HG03342 (cell line): ENCODE results near the gene ZFYVE28.
"Not testable (repeated sequence)": the region's sequence is repeated elsewhere in the genome, so short reads cannot be mapped to it uniquely, and the experiment has no call there.

Source experiments
- ATAC-seq: cut with Tn5 transposase; IDR thresholded peaks from one replicate; pipeline ENCODE4 v1.9.1; 2021; ENCODE audit warnings: mild to moderate bottlenecking, moderate library complexity; ENCODE audit not compliant: unreplicated experiment

ZFYVE28 gene

GRCh38 chr4:2446656-2447564, 28.5 kb upstream of the ZFYVE28 start:
- ATAC-seq = no peak

GRCh38 chr4:2445571-2445970, 27.1 kb upstream of the ZFYVE28 start:
- ATAC-seq = no peak

- ATAC-seq = no peak
These were observed 26.7 kb upstream of the ZFYVE28 start for GRCh38 chr4:2445130-2445529.

DNA sequence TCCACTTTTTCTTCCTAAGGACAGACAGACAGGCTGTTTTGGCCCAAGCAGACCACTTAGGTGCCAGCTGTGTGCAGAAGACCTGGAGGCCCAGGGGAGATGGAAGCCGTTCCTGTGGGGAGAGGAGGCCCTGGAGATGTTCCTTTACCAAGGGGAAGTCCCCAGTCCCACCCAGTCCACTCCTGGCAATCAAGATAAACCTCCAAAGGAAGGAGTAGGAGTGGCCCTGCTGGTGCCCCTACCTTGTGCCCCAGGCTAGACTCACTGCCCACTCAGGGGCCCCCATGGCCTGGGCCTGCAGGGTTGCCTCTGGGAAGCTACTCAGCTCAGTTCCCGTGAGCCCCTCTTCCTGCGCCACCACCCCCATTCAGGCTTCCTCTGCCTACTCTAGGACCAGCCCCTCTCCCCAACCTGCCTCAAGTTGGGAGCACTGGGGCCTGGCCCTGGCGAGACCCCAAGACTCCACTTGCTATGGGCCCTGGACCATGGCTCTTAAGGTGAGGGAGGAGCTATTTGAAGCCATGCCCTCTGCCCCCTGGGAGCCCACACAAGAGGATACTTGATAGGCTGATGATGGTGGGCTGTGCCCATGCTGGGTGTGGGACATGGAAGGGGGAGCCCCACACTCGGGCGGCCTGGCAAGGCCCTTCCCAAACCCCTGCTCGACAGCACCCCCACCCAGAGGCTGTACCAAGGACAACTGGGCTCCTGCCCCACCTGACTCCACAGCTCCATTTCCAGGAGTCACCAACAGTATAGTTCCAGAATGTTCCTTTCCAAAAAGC, 25.7 kb upstream of the ZFYVE28 start:
- ATAC-seq = no peak

DNA sequence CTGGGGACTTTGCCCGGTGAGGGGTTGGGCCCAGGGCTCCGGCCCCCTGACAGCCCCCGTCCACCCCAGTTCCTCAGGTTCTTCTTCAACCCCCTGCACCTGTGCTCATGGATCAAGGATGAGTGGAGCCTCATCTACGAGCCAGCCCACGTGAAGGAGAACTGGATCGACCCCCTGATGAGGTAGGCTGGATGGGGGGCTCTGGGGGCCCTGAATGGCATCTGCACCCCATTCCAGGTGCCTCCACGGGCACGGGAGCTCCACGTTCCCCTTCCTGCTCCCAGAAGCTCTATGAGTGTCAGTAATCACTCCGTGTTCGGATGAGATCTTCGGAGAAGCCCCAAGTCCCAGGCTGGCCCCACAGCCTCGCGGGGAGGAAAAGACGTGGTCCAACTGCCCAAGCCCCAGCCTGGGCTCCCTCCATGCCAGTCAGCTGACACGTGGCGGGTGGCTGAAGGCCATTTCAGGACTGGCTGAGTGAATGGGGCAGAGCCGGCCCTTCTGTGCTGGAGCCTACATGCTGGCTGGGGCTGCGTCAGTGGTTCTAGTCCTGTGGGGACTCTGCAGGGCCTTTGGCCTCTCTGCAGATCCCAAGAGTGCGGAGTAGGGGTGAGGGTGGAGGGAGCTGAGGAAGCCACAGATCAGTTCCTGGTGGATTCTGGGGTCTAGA, 24.8 kb upstream of the ZFYVE28 start:
- ATAC-seq = no peak

GRCh38 chr4:2442175-2442993, 23.9 kb upstream of the ZFYVE28 start:
- ATAC-seq = no peak

DNA sequence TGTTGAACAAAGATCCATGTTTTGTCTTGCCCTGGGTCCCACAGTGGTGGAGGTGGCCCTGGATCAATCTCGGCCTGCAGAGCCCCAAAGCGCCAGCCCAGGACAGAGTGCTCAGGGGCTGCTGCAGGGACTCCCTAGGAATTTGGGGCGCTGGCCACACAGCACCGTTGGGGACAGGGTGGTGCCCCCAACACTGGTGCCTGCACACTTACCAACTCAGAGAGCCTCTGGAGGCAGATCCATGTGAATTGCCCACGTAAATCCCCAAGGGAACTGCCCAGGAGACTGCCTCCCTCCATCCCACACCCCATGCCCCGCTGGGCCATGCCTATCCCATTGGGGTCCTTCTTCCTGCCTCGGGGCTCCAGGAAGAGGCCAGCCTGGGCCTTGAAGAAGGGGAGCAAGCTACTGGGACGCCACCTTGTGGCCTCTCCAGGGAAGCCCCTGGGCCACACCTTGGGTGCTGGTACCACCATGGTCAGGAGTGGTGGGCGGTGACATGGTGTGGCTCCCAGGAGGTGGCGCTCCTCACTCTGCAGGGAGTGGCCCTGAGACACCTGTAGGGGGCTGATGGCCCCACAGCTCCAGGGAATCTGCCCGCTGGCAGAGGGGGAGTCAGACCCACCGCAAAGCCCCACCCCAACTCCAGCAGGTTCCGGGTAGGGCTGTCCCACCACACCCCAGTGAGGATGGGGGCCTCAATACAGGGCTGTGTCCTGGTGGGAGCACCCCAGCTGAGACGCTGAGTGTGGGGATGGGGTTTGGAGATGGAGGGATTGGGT, 23.1 kb upstream of the ZFYVE28 start:
- peak; percentile 94 for ATAC-seq

DNA sequence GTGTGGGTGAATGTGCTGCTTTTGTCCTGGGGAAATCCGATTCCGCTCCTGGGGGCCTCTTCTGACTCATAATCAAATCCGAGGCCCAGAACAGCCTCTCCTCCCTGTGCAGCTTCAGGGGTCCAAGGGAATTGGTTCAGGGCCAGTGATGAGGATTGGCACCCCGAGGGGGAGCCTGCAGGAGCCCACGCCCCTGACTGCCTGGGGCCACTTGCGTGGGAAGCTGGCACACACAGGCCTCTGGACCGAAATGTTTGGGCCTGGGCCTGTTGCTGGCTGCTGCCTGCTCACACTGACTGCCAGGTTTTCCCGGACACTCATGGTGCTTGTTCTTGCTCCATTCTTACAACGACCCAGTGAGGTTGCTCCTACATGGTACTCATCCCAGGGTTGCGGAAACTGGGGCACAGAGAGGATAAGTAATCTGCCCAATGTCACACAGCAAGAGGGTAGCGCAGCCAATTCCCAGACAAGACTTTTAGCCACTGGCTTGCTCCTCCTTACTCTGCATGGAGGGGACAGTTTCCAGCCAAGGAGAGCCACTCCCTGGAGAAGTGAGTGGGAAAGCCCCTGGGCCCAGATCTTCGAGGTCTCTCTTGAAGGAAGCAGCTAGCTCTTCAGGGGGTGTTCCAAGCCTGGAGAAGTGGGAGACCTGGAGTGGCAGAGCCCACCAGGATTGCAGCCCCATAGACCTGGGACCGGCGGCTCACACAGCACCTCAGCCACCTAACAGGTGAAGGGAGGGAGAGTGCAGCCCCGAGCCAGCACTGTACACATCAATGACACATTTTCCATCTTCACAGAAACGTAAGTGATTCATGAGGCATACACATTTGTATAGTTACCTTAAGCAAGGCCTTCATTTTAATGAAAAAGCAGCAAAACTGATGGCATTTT, 20.6 kb upstream of the ZFYVE28 start:
- no peak for ATAC-seq

GRCh38 chr4:2437475-2438215, 19.2 kb upstream of the ZFYVE28 start:
- ATAC-seq = no peak

GRCh38 chr4:2436761-2437474, 18.5 kb upstream of the ZFYVE28 start:
- ATAC-seq = no peak

- ATAC-seq = no peak
These were observed 17.9 kb upstream of the ZFYVE28 start for GRCh38 chr4:2436301-2436700.

DNA sequence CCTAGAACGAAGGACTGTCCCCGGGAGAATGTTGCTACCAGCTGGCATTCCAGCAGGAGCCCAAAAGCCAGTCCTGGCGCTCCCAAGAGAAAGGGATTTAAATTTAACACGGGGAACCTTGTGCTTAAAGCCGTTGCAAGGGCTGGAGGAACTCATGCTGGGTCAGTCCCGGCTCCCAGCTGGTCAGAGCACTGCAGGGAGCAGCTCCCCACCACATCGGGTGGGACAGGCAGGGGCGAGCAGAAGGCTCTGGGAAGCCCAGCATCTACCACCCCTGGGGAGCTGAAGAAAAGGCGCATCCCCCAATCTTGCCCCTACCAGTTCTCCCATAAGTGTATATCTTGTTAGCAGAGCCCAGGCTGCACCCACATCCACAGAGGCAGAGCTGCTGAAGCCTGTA, 16.0 kb upstream of the ZFYVE28 start:
- ATAC-seq = no peak

DNA sequence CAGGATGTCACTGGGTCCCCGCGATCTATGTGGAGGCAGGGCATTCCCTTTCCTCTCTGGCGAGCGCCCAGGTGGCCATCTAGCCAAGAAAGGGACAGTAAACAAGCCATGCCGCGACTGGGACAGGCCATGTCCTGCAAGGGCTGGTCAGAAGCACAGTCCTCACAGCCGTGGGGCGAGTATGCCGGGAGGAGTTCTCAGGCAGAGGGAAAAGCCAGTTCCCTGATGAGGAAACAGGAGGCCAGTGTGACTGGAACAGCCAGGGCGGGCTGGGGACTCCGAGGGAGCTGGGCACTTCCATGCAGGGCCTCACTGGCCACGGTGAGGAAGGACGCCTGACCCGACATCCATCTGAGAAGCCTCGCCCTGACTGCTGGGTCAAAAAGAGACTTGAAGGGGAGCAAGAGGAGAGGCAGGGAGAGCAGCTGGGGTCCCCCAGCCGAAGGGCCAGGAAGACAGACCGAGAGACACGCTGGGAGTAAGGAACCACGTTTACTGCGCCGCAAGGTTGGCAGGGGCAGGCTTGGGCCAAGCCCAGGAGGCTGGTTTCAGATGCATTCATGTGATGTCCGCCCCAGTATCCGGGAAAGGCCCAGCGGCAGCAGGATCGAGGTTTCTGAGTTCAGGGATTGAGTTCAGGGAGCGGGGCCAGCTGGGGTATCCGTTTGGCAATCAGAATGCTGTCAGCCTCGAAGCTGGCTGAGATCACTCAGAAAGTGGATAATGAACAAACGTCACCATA, 15.3 kb upstream of the ZFYVE28 start:
- ATAC-seq = no peak

GRCh38 chr4:2432991-2433530, 14.6 kb upstream of the ZFYVE28 start:
- ATAC-seq = no peak

DNA sequence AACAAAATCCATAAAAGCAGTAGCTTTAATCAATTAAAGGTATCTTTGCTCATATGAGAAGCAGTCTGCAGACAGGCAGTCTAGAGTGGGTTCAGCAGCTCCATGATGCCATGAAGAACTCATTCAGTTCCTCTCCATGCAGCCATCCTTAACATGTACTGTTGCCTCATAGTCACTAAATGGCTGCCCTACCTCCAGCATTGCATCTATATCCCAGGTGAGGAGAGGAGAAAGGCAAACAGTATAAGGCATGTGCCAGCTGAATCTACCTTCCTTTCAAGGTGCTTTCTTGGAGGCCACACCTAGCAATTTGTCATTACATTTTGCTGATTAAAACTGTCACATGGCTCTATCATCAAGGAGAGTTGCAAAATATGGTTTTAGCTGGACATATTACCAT, 13.6 kb upstream of the ZFYVE28 start:
- no peak for ATAC-seq

DNA sequence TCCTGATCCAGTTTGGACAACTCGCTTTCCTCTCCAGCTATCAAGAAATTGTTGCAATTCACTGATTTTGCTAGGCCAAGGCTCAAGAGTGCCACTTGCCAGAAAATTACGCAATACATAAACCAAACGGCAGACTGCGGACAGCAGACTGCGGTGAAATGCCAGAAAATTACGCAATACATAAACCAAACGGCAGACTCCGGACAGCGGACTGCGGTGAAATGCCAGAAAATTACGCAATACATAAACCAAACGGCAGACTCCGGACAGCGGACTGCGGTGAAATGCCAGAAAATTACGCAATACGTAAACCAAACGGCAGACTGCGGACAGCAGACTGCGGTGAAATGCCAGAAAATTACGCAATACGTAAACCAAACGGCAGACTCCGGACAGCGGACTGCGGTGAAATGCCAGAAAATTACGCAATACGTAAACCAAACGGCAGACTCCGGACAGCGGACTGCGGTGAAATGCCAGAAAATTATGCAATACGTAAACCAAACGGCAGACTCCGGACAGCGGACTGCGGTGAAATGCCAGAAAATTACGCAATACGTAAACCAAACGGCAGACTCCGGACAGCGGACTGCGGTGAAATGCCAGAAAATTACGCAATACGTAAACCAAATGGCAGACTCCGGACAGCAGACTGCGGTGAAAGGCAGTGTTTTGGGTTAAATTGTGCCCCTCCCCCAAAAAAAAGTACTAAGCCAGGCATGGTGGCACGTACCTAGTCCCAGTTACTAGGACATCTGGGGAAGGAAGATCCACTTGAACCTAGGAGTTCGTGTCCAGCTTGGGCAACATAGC, 11.7 kb upstream of the ZFYVE28 start:
- not testable (repeated sequence) for ATAC-seq
